PFSK-1 (cell line): ENCODE results near the gene EXOC6.

Experiments used
- FOXP2 ChIP-seq: optimal IDR thresholded peaks from 2 replicates; pipeline ENCODE3; 2011; ENCODE audit warnings: borderline replicate concordance, control low read depth, inconsistent platforms; ENCODE audit not compliant: insufficient read depth; ENCODE audit errors: extremely low read length, extremely low read depth
- POLR2AphosphoS5 ChIP-seq: IDR thresholded peaks from 2 replicates; pipeline ENCODE4 v1.6.1; 2012; ENCODE audit warnings: low read depth, mild to moderate bottlenecking, control low read depth, low read length, moderate library complexity
- REST ChIP-seq, 2 experiments: IDR thresholded peaks; 2 replicates each; pipeline versions ENCODE4 v1.6.1 to v1.8.0; 2011 to 2012; ENCODE audit warnings: low read depth in 2 of 2, low read length in 2 of 2, control low read depth in 1 of 2, inconsistent platforms in 1 of 2, mild to moderate bottlenecking in 1 of 2, moderate library complexity in 1 of 2; ENCODE audit not compliant: insufficient read depth in 1 of 2
- SIN3A ChIP-seq: IDR thresholded peaks from 2 replicates; pipeline ENCODE4 v1.6.1; 2012; ENCODE audit warnings: mild to moderate bottlenecking, low read length, moderate library complexity, borderline replicate concordance; ENCODE audit not compliant: insufficient read depth
- TAF1 ChIP-seq: IDR thresholded peaks from 2 replicates; pipeline ENCODE4 v1.6.1; 2012; ENCODE audit warnings: low read length, control low read depth, borderline replicate concordance; ENCODE audit not compliant: insufficient read depth

The EXOC6 gene

GRCh38 chr10:92816091-92816531, 32.2 kb upstream of the EXOC6 start:
- TF ChIP-seq FOXP2 (no peak), REST (IDR thresholded peaks at IDR 0.05; ENCODE audit: insufficient read depth in 1 of 2, low read depth in 2 of 2, low read length in 2 of 2) (no peak), SIN3A (no peak), TAF1 (no peak), POLR2AphosphoS5 (no peak)

GRCh38 chr10:92822060-92822634, 26.2 kb upstream of the EXOC6 start:
- no peak for TF ChIP-seq POLR2AphosphoS5
- TF ChIP-seq FOXP2, result no peak
- no peak for TF ChIP-seq REST (IDR thresholded peaks at IDR 0.05; ENCODE audit: insufficient read depth in 1 of 2, low read depth in 2 of 2, low read length in 2 of 2)
- no peak for TF ChIP-seq SIN3A
- no peak for TF ChIP-seq TAF1

GRCh38 chr10:92822964-92823363, 25.4 kb upstream of the EXOC6 start:
- TF ChIP-seq TAF1, result no peak
- TF ChIP-seq POLR2AphosphoS5, result no peak
- no peak for TF ChIP-seq FOXP2
- no peak for TF ChIP-seq SIN3A
- no peak for TF ChIP-seq REST (IDR thresholded peaks at IDR 0.05; ENCODE audit: insufficient read depth in 1 of 2, low read depth in 2 of 2, low read length in 2 of 2)

- TF ChIP-seq SIN3A (no peak), TAF1 (no peak), FOXP2 (no peak), REST (IDR thresholded peaks at IDR 0.05; ENCODE audit: insufficient read depth in 1 of 2, low read depth in 2 of 2, low read length in 2 of 2) (no peak), POLR2AphosphoS5 (no peak)
Measured at GRCh38 chr10:92826061-92826460, 22.3 kb upstream of the EXOC6 start.
